ENCODE results near the gene IL10RB. TPM values are rescaled to one million over a fixed set of nuclear protein-coding genes. Genes with fewer than 3 reads are reported as not detected.
A peak's percentile ranks its signal among the peaks of the same experiment; 100 is the strongest.

Gene IL10RB
- total and polyA plus RNA-seq, 9 donors, result 18.1 to 31.7 (median 24.8) TPM

- Histone ChIP-seq H3K4me3 (no peak overlapping the region), H3K27ac (no peak overlapping the region), H3K27me3 (no peaks in the 10 kb centered on the region), H3K36me3 (no peaks in the 10 kb centered on the region), H3K9me3 (no peaks in the 10 kb centered on the region), H3K4me1 (ENCODE audit: insufficient read depth) (peaks cover 2% of the 10 kb centered on the region)
- peak in 1 of 5 donors; percentile 43 for DNase-seq
- TF ChIP-seq POLR2A (IDR thresholded peaks at IDR 0.05) (no peak), CTCF (IDR thresholded peaks at IDR 0.05) (no peak), EP300 (IDR thresholded peaks at IDR 0.05) (no peak)
- WGBS, 3 donors, result 86 to 90% (median 87%) methylated on average over 12 of the region's 12 CpGs
- intact Hi-C loops (cut with DNase I), result no loop called here
Observed at GRCh38 chr21:33268737-33269441, 2.7 kb downstream of the IL10RB start.

- intact Hi-C loops (cut with DNase I), result no loop called here
- Histone ChIP-seq H3K4me1 (ENCODE audit: insufficient read depth) (no peaks in the 10 kb centered on the region), H3K36me3 (no peaks in the 10 kb centered on the region), H3K4me3 (no peak overlapping the region), H3K9me3 (no peaks in the 10 kb centered on the region), H3K27me3 (no peaks in the 10 kb centered on the region), H3K27ac (no peak overlapping the region)
- no peak for DNase-seq
- TF ChIP-seq EP300 (IDR thresholded peaks at IDR 0.05) (no peak), CTCF (IDR thresholded peaks at IDR 0.05) (no peak), POLR2A (IDR thresholded peaks at IDR 0.05) (no peak)
- WGBS, 3 donors, result 91 to 95% (median 93%) methylated on average over 8 of the region's 8 CpGs
Observed at GRCh38 chr21:33270986-33271385, 4.8 kb downstream of the IL10RB start.

DNA sequence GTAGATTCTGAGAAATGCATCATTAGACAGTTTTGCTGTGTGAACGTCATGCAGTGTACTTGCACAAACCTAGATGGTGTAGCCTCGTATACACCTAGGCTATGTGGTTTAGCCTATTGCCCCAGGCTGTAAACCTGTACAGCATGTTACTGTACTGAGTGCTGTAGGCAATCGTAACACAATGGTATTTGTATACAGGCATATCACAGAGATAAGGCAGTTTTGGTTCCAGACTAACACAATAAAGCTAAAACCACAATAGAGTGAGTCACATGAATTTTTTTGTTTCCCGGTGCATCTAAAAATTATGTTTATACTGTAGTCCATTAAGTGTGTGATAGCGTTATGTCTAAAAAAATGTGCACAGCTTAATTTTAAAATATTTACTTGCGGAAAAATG, 6.9 kb downstream of the IL10RB start:
- 62 to 78% (median 76%) methylated on average over 6 of the region's 6 CpGs for WGBS, 3 donors
- H3K4me1 ChIP-seq (ENCODE audit: insufficient read depth), result no peaks in the 10 kb centered on the region
- DNase-seq, result no peak
- H3K4me3 ChIP-seq, result no peak overlapping the region
- TF ChIP-seq POLR2A (IDR thresholded peaks at IDR 0.05), result no peak
- TF ChIP-seq EP300 (IDR thresholded peaks at IDR 0.05), result no peak
- TF ChIP-seq CTCF (IDR thresholded peaks at IDR 0.05), result no peak
- H3K27me3 ChIP-seq, result no peaks in the 10 kb centered on the region
- intact Hi-C loops (cut with DNase I), result no loop called here
- H3K27ac ChIP-seq, result no peak overlapping the region
- no peaks in the 10 kb centered on the region for H3K9me3 ChIP-seq
- no peaks in the 10 kb centered on the region for H3K36me3 ChIP-seq

DNA sequence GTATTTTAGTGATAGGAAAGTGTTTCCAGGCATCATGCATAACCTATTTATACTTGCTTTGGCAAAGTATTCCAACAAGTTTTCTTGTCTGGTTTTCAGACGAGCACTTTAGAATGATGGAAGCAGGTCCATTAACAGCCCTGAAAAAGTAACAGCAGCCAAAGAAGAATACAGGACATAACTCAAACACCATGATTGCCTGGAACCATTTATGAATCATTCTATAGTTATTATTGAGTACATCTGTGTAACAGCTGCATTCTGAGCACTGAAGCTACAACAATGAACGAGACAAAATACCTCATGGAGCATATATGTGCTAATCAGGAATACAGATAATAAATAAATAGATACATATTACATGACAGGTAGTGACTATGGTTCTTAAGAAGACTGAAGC, 12.6 kb downstream of the IL10RB start:
- Histone ChIP-seq H3K27ac (no peak overlapping the region), H3K4me1 (ENCODE audit: insufficient read depth) (no peaks in the 10 kb centered on the region), H3K4me3 (no peak overlapping the region), H3K9me3 (no peaks in the 10 kb centered on the region), H3K36me3 (no peaks in the 10 kb centered on the region), H3K27me3 (no peaks in the 10 kb centered on the region)
- no peak for DNase-seq
- TF ChIP-seq CTCF (IDR thresholded peaks at IDR 0.05) (no peak), POLR2A (IDR thresholded peaks at IDR 0.05) (no peak), EP300 (IDR thresholded peaks at IDR 0.05) (no peak)
- intact Hi-C loops (cut with DNase I), result no loop called here
- WGBS, 3 donors, result 94 to 98% (median 97%) methylated on average over 2 of the region's 2 CpGs

All from ovary (tissue), 9 donors.